ENCODE data around the gene NLGN3.

Gene NLGN3

DNA sequence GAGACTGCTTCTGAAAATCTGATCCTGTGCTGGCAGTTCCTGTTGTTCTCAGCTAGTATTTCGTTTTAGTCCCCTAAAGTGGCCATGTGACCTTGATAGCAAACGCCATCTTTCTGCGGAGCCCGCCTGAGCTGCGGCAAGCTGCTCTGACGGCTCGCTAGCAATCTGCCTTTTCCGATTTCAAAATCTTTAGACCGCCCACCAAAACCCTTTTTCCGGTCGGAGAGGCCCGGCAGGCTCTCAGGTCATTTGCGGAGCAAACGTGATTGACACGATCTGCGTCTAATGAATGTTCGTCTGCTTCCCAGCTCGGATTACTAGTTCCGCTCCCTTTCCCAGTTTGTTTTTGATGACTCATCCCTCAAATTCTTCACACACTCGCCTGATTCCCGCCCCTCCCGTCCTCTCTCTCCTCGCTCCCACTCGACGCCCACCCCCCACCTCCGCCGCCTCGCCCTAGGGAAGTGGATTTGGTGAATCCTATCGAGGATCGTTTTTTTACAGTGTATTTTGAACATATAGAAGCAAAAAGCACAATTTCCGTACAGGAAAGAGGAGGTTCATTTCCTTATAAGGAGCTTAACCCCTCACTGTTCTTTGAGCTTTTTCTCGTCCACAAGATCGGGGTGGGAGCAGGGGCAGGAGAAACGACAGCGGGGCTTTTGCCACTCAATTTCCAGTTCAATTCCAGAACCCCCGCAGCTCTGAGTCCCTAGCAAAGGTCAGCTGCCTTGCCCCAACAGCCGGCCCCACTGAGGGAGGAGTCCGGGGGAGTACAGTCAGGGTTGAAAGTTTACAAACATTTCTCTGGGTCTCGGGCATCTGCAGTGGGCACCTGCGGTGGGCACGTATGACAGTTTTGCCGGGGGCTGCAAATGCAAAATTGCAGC lies 37.5 kb downstream of the NLGN3 start:
- WGBS, 2 experiments (ENCODE audit: insufficient coverage in 2 of 2), result 0% methylated on average over 8 to 17 of the region's 42 CpGs
- Histone ChIP-seq H3K4me1 (ENCODE audit: control insufficient read depth, insufficient read depth, low read length, poor library complexity, severe bottlenecking) (peaks cover 15% of the 10 kb centered on the region), H3K4me3 (ENCODE audit: extremely low read depth, insufficient read depth, low read length, poor library complexity, severe bottlenecking) (peak overlapping the region; percentile 22), H3K9me3 (ENCODE audit: control insufficient read depth, low read length) (no peaks in the 10 kb centered on the region), H3K36me3 (ENCODE audit: control insufficient read depth, insufficient read depth, low read length) (no peaks in the 10 kb centered on the region), H3K27ac (ENCODE audit: low read depth, low read length, severe bottlenecking) (peak overlapping the region; percentile 95)

DNA sequence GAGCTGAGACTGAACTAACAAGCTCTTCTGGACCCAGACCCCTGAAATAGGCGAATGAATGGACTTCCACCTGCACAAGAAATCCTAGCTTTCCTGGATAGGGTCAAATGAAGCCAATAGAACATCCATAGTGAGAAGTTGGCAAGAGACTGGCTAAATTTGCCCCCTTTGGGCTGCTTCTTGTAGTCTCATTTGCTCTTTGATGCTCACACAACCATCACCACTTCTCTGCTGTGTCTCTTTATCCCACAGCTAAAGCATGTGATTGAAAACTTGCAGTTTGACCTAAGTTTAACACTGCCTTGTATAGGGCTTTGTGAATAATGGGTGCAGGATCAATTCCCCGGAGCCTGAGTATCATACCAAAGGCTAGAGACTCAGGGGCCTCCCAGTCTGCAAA lies 38.2 kb downstream of the NLGN3 start:
- Histone ChIP-seq H3K27ac (ENCODE audit: low read depth, low read length, severe bottlenecking) (peak overlapping the region; percentile 95), H3K36me3 (ENCODE audit: control insufficient read depth, insufficient read depth, low read length) (no peaks in the 10 kb centered on the region), H3K9me3 (ENCODE audit: control insufficient read depth, low read length) (no peaks in the 10 kb centered on the region), H3K4me3 (ENCODE audit: extremely low read depth, insufficient read depth, low read length, poor library complexity, severe bottlenecking) (no peak overlapping the region), H3K4me1 (ENCODE audit: control insufficient read depth, insufficient read depth, low read length, poor library complexity, severe bottlenecking) (peaks cover 8% of the 10 kb centered on the region)
- WGBS, 2 experiments (ENCODE audit: insufficient coverage in 2 of 2), result no CpG with 5 or more reads among the region's 2 CpGs

- no peaks in the 10 kb centered on the region for H3K9me3 ChIP-seq (ENCODE audit: control insufficient read depth, low read length)
- H3K4me1 ChIP-seq (ENCODE audit: control insufficient read depth, insufficient read depth, low read length, poor library complexity, severe bottlenecking), result peaks cover 8% of the 10 kb centered on the region
- H3K36me3 ChIP-seq (ENCODE audit: control insufficient read depth, insufficient read depth, low read length), result no peaks in the 10 kb centered on the region
- peak overlapping the region; percentile 95 for H3K27ac ChIP-seq (ENCODE audit: low read depth, low read length, severe bottlenecking)
- H3K4me3 ChIP-seq (ENCODE audit: extremely low read depth, insufficient read depth, low read length, poor library complexity, severe bottlenecking), result no peak overlapping the region
- WGBS, 2 experiments (ENCODE audit: insufficient coverage in 2 of 2), result 0 to 29% methylated on average over 1 to 2 of the region's 6 CpGs
Observed at GRCh38 chrX:71183341-71183740, 38.7 kb downstream of the NLGN3 start.

DNA sequence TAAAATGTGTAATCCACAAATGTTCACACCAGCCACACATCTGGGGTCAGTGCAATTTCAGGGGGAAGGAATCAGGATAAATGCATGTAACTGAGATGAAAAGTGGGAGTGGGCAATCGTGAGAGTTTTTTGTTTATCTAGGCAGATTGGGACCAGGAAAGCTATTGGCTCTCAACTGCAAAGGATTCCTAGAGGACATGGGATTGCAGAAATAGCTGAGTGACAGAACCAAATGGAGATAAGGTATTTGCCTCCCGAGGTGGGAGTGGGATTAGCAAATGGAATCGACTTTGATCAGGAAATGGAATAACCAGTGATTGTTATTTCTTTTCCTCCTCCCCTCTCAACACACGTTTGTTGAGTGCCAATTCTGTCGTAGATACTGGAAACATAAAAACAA lies 39.5 kb downstream of the NLGN3 start:
- H3K36me3 ChIP-seq (ENCODE audit: control insufficient read depth, insufficient read depth, low read length), result no peaks in the 10 kb centered on the region
- H3K9me3 ChIP-seq (ENCODE audit: control insufficient read depth, low read length), result no peaks in the 10 kb centered on the region
- no peak overlapping the region for H3K4me3 ChIP-seq (ENCODE audit: extremely low read depth, insufficient read depth, low read length, poor library complexity, severe bottlenecking)
- WGBS, 2 experiments (ENCODE audit: insufficient coverage in 2 of 2), result 60 to 67% methylated on average over 1 of the region's 5 CpGs
- peaks cover 8% of the 10 kb centered on the region for H3K4me1 ChIP-seq (ENCODE audit: control insufficient read depth, insufficient read depth, low read length, poor library complexity, severe bottlenecking)
- peak overlapping the region; percentile 95 for H3K27ac ChIP-seq (ENCODE audit: low read depth, low read length, severe bottlenecking)

- peaks cover 8% of the 10 kb centered on the region for H3K4me1 ChIP-seq (ENCODE audit: control insufficient read depth, insufficient read depth, low read length, poor library complexity, severe bottlenecking)
- no peaks in the 10 kb centered on the region for H3K36me3 ChIP-seq (ENCODE audit: control insufficient read depth, insufficient read depth, low read length)
- H3K27ac ChIP-seq (ENCODE audit: low read depth, low read length, severe bottlenecking), result no peak overlapping the region
- no peaks in the 10 kb centered on the region for H3K9me3 ChIP-seq (ENCODE audit: control insufficient read depth, low read length)
- WGBS, 2 experiments (ENCODE audit: insufficient coverage in 2 of 2), result 83 to 100% methylated on average over 1 to 2 of the region's 4 CpGs
- H3K4me3 ChIP-seq (ENCODE audit: extremely low read depth, insufficient read depth, low read length, poor library complexity, severe bottlenecking), result no peak overlapping the region
Observed at GRCh38 chrX:71184803-71185495, 40.3 kb downstream of the NLGN3 start.

GRCh38 chrX:71191248-71191647 lies 46.6 kb downstream of the NLGN3 start:
- no peak overlapping the region for H3K27ac ChIP-seq (ENCODE audit: low read depth, low read length, severe bottlenecking)
- no peaks in the 10 kb centered on the region for H3K9me3 ChIP-seq (ENCODE audit: control insufficient read depth, low read length)
- H3K36me3 ChIP-seq (ENCODE audit: control insufficient read depth, insufficient read depth, low read length), result no peaks in the 10 kb centered on the region
- no peaks in the 10 kb centered on the region for H3K4me1 ChIP-seq (ENCODE audit: control insufficient read depth, insufficient read depth, low read length, poor library complexity, severe bottlenecking)
- H3K4me3 ChIP-seq (ENCODE audit: extremely low read depth, insufficient read depth, low read length, poor library complexity, severe bottlenecking), result no peak overlapping the region

DNA sequence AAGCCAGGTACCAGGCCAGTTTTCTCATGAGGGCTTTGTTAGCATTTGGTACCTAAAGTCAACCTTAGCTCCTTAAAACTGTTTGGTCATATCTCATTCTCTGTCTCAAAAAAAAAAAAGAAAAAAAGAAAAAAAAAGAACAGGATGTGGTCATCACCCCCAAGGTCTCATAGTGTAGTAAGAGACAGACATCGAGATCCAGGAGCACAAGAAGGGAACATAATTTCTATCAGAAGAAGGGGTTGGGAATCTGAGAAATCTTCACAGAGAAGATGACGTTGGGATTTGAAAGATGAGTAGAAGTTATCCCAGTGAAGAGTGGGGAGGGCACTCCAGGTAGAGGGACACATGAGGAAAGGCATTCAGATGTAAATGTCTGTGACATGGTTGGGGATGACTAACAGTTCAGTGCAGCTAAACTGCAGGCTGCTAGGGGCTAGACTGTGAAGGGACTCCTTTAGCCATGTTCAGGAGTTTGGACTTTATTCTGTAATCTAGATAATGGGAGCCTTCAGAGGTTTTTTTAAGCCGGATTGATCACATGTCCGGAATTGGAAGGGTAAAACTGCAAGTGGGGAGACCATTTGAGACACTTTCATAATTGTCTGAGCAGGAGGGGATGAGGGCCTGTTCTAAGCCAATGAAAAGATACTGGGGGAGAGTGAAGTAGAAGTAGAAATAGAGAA lies 51.5 kb downstream of the NLGN3 start:
- Histone ChIP-seq H3K9me3 (ENCODE audit: control insufficient read depth, low read length) (no peaks in the 10 kb centered on the region), H3K36me3 (ENCODE audit: control insufficient read depth, insufficient read depth, low read length) (no peaks in the 10 kb centered on the region), H3K4me1 (ENCODE audit: control insufficient read depth, insufficient read depth, low read length, poor library complexity, severe bottlenecking) (no peaks in the 10 kb centered on the region), H3K4me3 (ENCODE audit: extremely low read depth, insufficient read depth, low read length, poor library complexity, severe bottlenecking) (no peak overlapping the region), H3K27ac (ENCODE audit: low read depth, low read length, severe bottlenecking) (no peak overlapping the region)
- 22 to 23% methylated on average over 3 to 4 of the region's 4 CpGs for WGBS, 2 experiments (ENCODE audit: insufficient coverage in 2 of 2)

GRCh38 chrX:71198066-71198465 lies 53.4 kb downstream of the NLGN3 start:
- 92% methylated on average over 3 of the region's 3 CpGs; no CpG with 5 or more reads in 1 of the 2 experiments for WGBS, 2 experiments (ENCODE audit: insufficient coverage in 2 of 2)
- Histone ChIP-seq H3K27ac (ENCODE audit: low read depth, low read length, severe bottlenecking) (no peak overlapping the region), H3K4me3 (ENCODE audit: extremely low read depth, insufficient read depth, low read length, poor library complexity, severe bottlenecking) (no peak overlapping the region), H3K4me1 (ENCODE audit: control insufficient read depth, insufficient read depth, low read length, poor library complexity, severe bottlenecking) (no peaks in the 10 kb centered on the region), H3K36me3 (ENCODE audit: control insufficient read depth, insufficient read depth, low read length) (no peaks in the 10 kb centered on the region), H3K9me3 (ENCODE audit: control insufficient read depth, low read length) (no peaks in the 10 kb centered on the region)

- no peak overlapping the region for H3K27ac ChIP-seq (ENCODE audit: low read depth, low read length, severe bottlenecking)
- H3K9me3 ChIP-seq (ENCODE audit: control insufficient read depth, low read length), result no peaks in the 10 kb centered on the region
- H3K4me3 ChIP-seq (ENCODE audit: extremely low read depth, insufficient read depth, low read length, poor library complexity, severe bottlenecking), result no peak overlapping the region
- H3K4me1 ChIP-seq (ENCODE audit: control insufficient read depth, insufficient read depth, low read length, poor library complexity, severe bottlenecking), result no peaks in the 10 kb centered on the region
- H3K36me3 ChIP-seq (ENCODE audit: control insufficient read depth, insufficient read depth, low read length), result no peaks in the 10 kb centered on the region
- 93 to 95% methylated on average over 3 of the region's 7 CpGs for WGBS, 2 experiments (ENCODE audit: insufficient coverage in 2 of 2)
Observed at GRCh38 chrX:71199252-71200008, 54.8 kb downstream of the NLGN3 start.

- Histone ChIP-seq H3K27ac (ENCODE audit: low read depth, low read length, severe bottlenecking) (no peak overlapping the region), H3K36me3 (ENCODE audit: control insufficient read depth, insufficient read depth, low read length) (no peaks in the 10 kb centered on the region)
- WGBS, 2 experiments (ENCODE audit: insufficient coverage in 2 of 2), result 73% methylated on average over 1 of the region's 3 CpGs; no CpG with 5 or more reads in 1 of the 2 experiments
Observed at GRCh38 chrX:71210816-71211215, 66.2 kb downstream of the NLGN3 start.

More at GRCh38 chrX:71210816-71211215, 66.2 kb downstream of the NLGN3 start:
- H3K4me1 ChIP-seq (ENCODE audit: control insufficient read depth, insufficient read depth, low read length, poor library complexity, severe bottlenecking), result no peaks in the 10 kb centered on the region
- H3K4me3 ChIP-seq (ENCODE audit: extremely low read depth, insufficient read depth, low read length, poor library complexity, severe bottlenecking), result no peak overlapping the region
- no peaks in the 10 kb centered on the region for H3K9me3 ChIP-seq (ENCODE audit: control insufficient read depth, low read length)

Measured in mesodermal cell (in vitro differentiated cells).